ENCODE results near the gene CELA3A. TPM values are rescaled to one million over a fixed set of nuclear protein-coding genes. Genes with fewer than 3 reads are reported as not detected.
"Not testable (repeated sequence)": the region's sequence is repeated elsewhere in the genome, so short reads cannot be mapped to it uniquely, and the experiment has no call there.

CELA3A gene
- total RNA-seq, 1 experiment from 2014 or later, result not detected

DNA sequence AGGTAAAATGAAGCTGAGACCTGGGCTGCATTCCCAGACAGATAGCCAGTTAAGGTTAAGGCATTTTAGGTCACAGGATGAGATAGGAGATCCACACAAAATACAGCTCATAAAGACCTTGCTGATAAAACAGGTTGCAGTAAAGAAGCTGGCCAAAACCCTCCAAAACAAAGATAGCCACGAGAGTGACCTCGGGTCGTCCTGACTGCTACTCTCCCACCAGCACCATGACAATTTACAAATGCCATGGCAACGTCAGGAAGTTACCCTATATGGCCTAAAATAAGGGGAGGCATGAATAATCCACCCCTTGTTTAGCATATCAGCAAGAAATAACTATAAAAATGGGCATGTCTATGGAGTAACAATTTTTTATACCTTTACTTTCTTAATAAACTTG is 30.9 kb upstream of the CELA3A start:
- DNase-seq (ENCODE audit: low spot score); H3K36me3 ChIP-seq (ENCODE audit: insufficient read depth, low read length, poor library complexity, severe bottlenecking); H3K4me3 ChIP-seq (ENCODE audit: low read depth, low read length, poor library complexity, severe bottlenecking); H3K27ac ChIP-seq (ENCODE audit: low read depth, low read length, poor library complexity, severe bottlenecking); H3K4me1 ChIP-seq (ENCODE audit: insufficient read depth, low read length, poor library complexity, severe bottlenecking); BruUV-seq (replicated peaks); intact Hi-C loops (cut with micrococcal nuclease; ENCODE audit: unreplicated experiment); POLR2A ChIA-PET (ENCODE audit: low non-redundant PET); H3K27me3 ChIP-seq (replicated peaks; ENCODE audit: insufficient read depth, low read depth, low read length, poor library complexity); H3K9me3 ChIP-seq (ENCODE audit: low read depth, low read length, poor library complexity, severe bottlenecking); CTCF ChIA-PET: not testable (repeated sequence)

DNA sequence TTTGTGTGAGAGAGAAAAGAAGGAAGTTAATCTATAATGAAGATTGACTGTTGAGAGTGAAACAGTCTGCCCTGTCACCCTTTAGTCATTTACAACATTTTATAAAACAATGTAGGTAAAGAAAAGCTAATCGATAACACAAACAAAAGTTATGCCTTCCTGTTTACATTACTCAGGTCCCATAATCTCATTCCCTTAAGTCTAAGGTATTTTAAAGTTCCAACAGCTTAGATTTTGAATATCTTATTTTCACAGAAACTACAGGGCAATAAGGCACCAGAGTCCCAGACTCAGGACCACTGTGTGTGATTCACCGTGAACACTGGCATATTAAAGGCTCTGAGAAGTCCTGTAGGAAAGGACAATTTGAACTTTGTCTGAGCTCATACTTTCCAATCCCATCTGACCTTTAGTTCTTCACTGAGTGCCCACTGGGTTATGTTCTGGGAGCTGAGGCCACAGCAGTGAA is 28.4 kb upstream of the CELA3A start:
- H3K9me3 ChIP-seq (ENCODE audit: low read depth, low read length, poor library complexity, severe bottlenecking); BruUV-seq (replicated peaks); H3K27ac ChIP-seq (ENCODE audit: low read depth, low read length, poor library complexity, severe bottlenecking); H3K27me3 ChIP-seq (replicated peaks; ENCODE audit: insufficient read depth, low read depth, low read length, poor library complexity); H3K4me1 ChIP-seq (ENCODE audit: insufficient read depth, low read length, poor library complexity, severe bottlenecking); H3K36me3 ChIP-seq (ENCODE audit: insufficient read depth, low read length, poor library complexity, severe bottlenecking); CTCF ChIA-PET; intact Hi-C loops (cut with micrococcal nuclease; ENCODE audit: unreplicated experiment); H3K4me3 ChIP-seq (ENCODE audit: low read depth, low read length, poor library complexity, severe bottlenecking); DNase-seq (ENCODE audit: low spot score); POLR2A ChIA-PET (ENCODE audit: low non-redundant PET): not testable (repeated sequence)

DNA sequence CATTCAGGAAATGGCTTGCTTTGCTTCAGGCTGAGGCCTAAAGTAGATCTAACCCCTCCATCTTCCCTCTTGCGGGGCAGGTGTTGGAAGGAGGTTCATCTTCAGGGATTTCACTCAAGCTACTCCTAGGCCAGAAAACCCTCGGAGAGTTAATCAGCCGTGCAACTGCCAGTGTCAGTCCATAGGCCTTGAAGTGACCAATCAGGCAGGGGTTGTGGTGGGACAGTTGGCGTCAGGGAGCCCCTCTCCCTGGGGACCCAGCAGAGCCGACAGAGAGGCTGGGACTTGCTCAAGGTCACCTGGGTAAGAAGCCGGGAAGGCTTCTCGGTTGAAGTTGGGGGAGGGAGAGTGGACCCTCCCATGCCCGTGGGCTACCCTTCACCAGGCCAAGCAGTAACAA is 27.5 kb upstream of the CELA3A start:
- H3K27ac ChIP-seq (ENCODE audit: low read depth, low read length, poor library complexity, severe bottlenecking); BruUV-seq (replicated peaks); POLR2A ChIA-PET (ENCODE audit: low non-redundant PET); H3K4me1 ChIP-seq (ENCODE audit: insufficient read depth, low read length, poor library complexity, severe bottlenecking); H3K27me3 ChIP-seq (replicated peaks; ENCODE audit: insufficient read depth, low read depth, low read length, poor library complexity); CTCF ChIA-PET; DNase-seq (ENCODE audit: low spot score); intact Hi-C loops (cut with micrococcal nuclease; ENCODE audit: unreplicated experiment); H3K36me3 ChIP-seq (ENCODE audit: insufficient read depth, low read length, poor library complexity, severe bottlenecking); H3K9me3 ChIP-seq (ENCODE audit: low read depth, low read length, poor library complexity, severe bottlenecking); H3K4me3 ChIP-seq (ENCODE audit: low read depth, low read length, poor library complexity, severe bottlenecking): not testable (repeated sequence)

DNA sequence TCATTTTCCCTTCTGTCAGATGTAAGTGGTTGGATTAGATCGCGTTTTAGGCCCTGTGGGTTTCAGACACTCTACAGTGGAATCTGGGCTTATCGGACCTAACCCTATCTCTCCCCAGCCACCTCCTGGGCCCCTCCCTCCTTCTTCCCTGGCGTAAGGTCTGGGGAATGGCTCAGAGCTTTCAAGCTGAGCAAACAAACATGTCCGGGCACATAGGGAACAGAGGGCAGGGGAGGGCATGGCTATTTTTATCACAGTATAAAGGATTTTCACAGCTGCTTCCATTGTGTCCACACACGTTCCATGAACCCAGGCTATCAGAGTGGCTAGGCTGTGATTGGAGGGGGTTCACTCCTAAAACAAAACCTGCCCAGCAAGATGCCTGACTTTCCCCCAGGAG is 26.8 kb upstream of the CELA3A start:
- CTCF ChIA-PET; H3K27ac ChIP-seq (ENCODE audit: low read depth, low read length, poor library complexity, severe bottlenecking); H3K36me3 ChIP-seq (ENCODE audit: insufficient read depth, low read length, poor library complexity, severe bottlenecking); BruUV-seq (replicated peaks); H3K9me3 ChIP-seq (ENCODE audit: low read depth, low read length, poor library complexity, severe bottlenecking); DNase-seq (ENCODE audit: low spot score); H3K27me3 ChIP-seq (replicated peaks; ENCODE audit: insufficient read depth, low read depth, low read length, poor library complexity); H3K4me3 ChIP-seq (ENCODE audit: low read depth, low read length, poor library complexity, severe bottlenecking); POLR2A ChIA-PET (ENCODE audit: low non-redundant PET); intact Hi-C loops (cut with micrococcal nuclease; ENCODE audit: unreplicated experiment); H3K4me1 ChIP-seq (ENCODE audit: insufficient read depth, low read length, poor library complexity, severe bottlenecking): not testable (repeated sequence)

DNA sequence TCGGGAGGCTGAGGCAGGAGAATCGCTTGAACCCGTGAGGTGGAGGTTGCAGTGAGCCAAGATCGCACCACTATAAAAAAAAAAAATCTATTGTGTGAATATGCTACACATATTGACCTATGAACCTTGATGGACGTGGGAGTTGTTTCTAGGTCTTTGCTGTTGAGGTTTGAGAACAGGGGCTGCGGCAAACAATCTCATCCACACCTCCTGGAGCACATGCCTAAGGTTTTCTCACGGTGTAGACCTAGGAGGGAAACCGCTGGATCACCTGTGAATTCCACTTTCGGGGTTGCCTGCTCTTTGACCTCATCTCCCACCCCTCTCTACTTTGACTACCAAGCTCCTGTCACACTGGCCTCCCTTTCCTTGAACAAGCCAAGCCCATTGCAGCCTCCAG is 26.2 kb upstream of the CELA3A start:
- H3K4me3 ChIP-seq (ENCODE audit: low read depth, low read length, poor library complexity, severe bottlenecking); BruUV-seq (replicated peaks); DNase-seq (ENCODE audit: low spot score); CTCF ChIA-PET; H3K9me3 ChIP-seq (ENCODE audit: low read depth, low read length, poor library complexity, severe bottlenecking); H3K27me3 ChIP-seq (replicated peaks; ENCODE audit: insufficient read depth, low read depth, low read length, poor library complexity); H3K36me3 ChIP-seq (ENCODE audit: insufficient read depth, low read length, poor library complexity, severe bottlenecking); POLR2A ChIA-PET (ENCODE audit: low non-redundant PET); H3K27ac ChIP-seq (ENCODE audit: low read depth, low read length, poor library complexity, severe bottlenecking); intact Hi-C loops (cut with micrococcal nuclease; ENCODE audit: unreplicated experiment); H3K4me1 ChIP-seq (ENCODE audit: insufficient read depth, low read length, poor library complexity, severe bottlenecking): not testable (repeated sequence)

DNA sequence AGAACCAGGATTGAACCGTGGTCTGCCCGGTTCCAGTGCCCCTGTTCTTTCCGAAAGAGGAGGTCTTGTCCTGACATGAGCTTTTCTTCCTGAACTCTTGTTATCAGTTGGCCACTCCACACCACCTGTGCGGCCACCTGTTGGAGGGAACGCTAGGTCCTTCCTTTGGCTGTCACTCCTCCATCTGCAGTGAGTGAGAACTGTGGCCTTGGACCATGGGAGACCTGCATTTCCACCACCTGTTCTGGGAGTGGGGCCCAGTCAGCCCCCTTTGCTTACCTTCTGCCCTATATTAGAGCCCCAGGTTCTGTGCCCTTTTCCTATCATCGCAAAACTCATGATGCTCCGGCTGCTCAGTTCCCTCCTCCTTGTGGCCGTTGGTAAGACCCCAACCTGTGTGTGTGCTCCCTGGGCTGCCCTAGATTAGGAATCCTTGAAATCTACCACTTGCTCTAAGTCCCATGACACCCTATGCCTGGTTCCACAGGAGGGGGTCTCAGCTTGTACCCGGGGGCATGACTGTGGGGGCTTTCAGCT is 24.7 kb upstream of the CELA3A start, which contains the start of gene CELA3B:
TSS of gene CELA3B (plus strand) at position 320 of the 537 bp plus-strand sequence. CDS start at position 338, 18 bp downstream.
- CTCF ChIA-PET; POLR2A ChIA-PET (ENCODE audit: low non-redundant PET): not testable (repeated sequence)

DNA sequence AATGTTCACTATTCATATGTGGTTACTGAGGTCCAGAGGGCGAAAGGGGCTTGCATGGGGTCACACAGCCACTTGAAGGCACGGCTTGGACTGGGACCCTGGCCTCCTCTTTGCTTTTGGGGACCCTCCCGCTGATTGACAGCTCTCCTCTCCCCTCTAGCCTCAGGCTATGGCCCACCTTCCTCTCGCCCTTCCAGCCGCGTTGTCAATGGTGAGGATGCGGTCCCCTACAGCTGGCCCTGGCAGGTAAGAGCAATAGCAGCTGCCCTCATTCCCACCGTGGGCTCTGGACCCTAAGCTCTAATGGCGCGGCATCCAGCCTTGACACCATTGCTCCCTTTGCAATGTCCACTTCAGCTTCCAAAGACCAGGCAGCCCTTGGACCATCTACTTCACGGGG is 23.2 kb upstream of the CELA3A start:
- BruUV-seq (replicated peaks); H3K27ac ChIP-seq (ENCODE audit: low read depth, low read length, poor library complexity, severe bottlenecking); CTCF ChIA-PET; H3K9me3 ChIP-seq (ENCODE audit: low read depth, low read length, poor library complexity, severe bottlenecking); POLR2A ChIA-PET (ENCODE audit: low non-redundant PET); H3K4me1 ChIP-seq (ENCODE audit: insufficient read depth, low read length, poor library complexity, severe bottlenecking); DNase-seq (ENCODE audit: low spot score); intact Hi-C loops (cut with micrococcal nuclease; ENCODE audit: unreplicated experiment); H3K27me3 ChIP-seq (replicated peaks; ENCODE audit: insufficient read depth, low read depth, low read length, poor library complexity); H3K4me3 ChIP-seq (ENCODE audit: low read depth, low read length, poor library complexity, severe bottlenecking); H3K36me3 ChIP-seq (ENCODE audit: insufficient read depth, low read length, poor library complexity, severe bottlenecking): not testable (repeated sequence)

More for the DNA sequence above, 24.7 kb upstream of the CELA3A start, which contains the start of gene CELA3B:
- H3K36me3 ChIP-seq (ENCODE audit: insufficient read depth, low read length, poor library complexity, severe bottlenecking); H3K9me3 ChIP-seq (ENCODE audit: low read depth, low read length, poor library complexity, severe bottlenecking); DNase-seq (ENCODE audit: low spot score); H3K4me1 ChIP-seq (ENCODE audit: insufficient read depth, low read length, poor library complexity, severe bottlenecking); H3K4me3 ChIP-seq (ENCODE audit: low read depth, low read length, poor library complexity, severe bottlenecking); H3K27me3 ChIP-seq (replicated peaks; ENCODE audit: insufficient read depth, low read depth, low read length, poor library complexity); intact Hi-C loops (cut with micrococcal nuclease; ENCODE audit: unreplicated experiment); H3K27ac ChIP-seq (ENCODE audit: low read depth, low read length, poor library complexity, severe bottlenecking); BruUV-seq (replicated peaks): not testable (repeated sequence)
